Spleen (tissue), 11 donors: ENCODE measurements around the gene SOST. TPM values are rescaled to one million over a fixed set of nuclear protein-coding genes. Genes with fewer than 3 reads are reported as not detected.

Experiments used
- DNase-seq: peaks from one replicate; pipeline ENCODE4 v3.0.0-alpha.2; 2020
- H3K27ac ChIP-seq, 8 donors: fragments of 200-600 bp; sonication (generic) in 7 of 8; 1 replicate in 4 of 8; 2 replicates in 4 of 8; pipeline versions ENCODE4 v1.5.0 to v1.8.0; 2016 to 2021; ENCODE audit warnings: inconsistent platforms in 4 of 8, mild to moderate bottlenecking in 4 of 8, moderate library complexity in 1 of 8
- H3K27me3 ChIP-seq, 7 donors: fragments of 200-600 bp; sonication (generic) in 6 of 7; replicated peaks in 1 of 7; 1 replicate in 4 of 7; 2 replicates in 3 of 7; pipeline versions ENCODE4 v1.5.0 to v1.8.0; 2016 to 2021; ENCODE audit warnings: inconsistent platforms in 3 of 7, mild to moderate bottlenecking in 1 of 7
- H3K36me3 ChIP-seq, 6 donors: fragments of 200-600 bp; sonication (generic) in 5 of 6; 1 replicate in 4 of 6; 2 replicates in 2 of 6; pipeline versions ENCODE4 v1.5.0 to v1.8.0; 2016 to 2021; ENCODE audit warnings: inconsistent platforms in 2 of 6
- H3K4me1 ChIP-seq, 6 donors: fragments of 200-600 bp; sonication (generic) in 5 of 6; 1 replicate in 3 of 6; 2 replicates in 3 of 6; pipeline versions ENCODE4 v1.5.0 to v1.8.0; 2016 to 2021; ENCODE audit warnings: inconsistent platforms in 3 of 6
- H3K4me3 ChIP-seq, 8 donors: fragments of 200-600 bp; sonication (generic) in 7 of 8; 1 replicate in 4 of 8; 2 replicates in 4 of 8; pipeline versions ENCODE4 v1.5.0 to v1.8.0; 2016 to 2021; ENCODE audit warnings: inconsistent platforms in 4 of 8, mild to moderate bottlenecking in 4 of 8, moderate library complexity in 2 of 8
- H3K9me3 ChIP-seq, 8 donors: fragments of 200-600 bp; sonication (generic) in 7 of 8; 1 replicate in 4 of 8; 2 replicates in 4 of 8; pipeline versions ENCODE4 v1.5.0 to v1.8.0; 2016 to 2021; ENCODE audit warnings: inconsistent platforms in 4 of 8
- CTCF ChIP-seq, 11 experiments: fragments of 200-600 bp in 7 of 11; fragments of 450-650 bp in 4 of 11; sonication (generic) in 4 of 11; IDR thresholded peaks in 8 of 11; conservative IDR thresholded peaks in 3 of 11; 1 replicate in 7 of 11; 2 replicates in 4 of 11; pipeline versions ENCODE4 v1.4.0 to v1.8.0; 2016 to 2021; ENCODE audit warnings: antibody characterized with exemption in 11 of 11, inconsistent platforms in 4 of 11, mild to moderate bottlenecking in 1 of 11
- POLR2A ChIP-seq, 3 donors: fragments of 450-650 bp; IDR thresholded peaks; one replicate each; pipeline ENCODE4 v1.5.1; 2017; ENCODE audit warnings: antibody characterized with exemption in 3 of 3, mild to moderate bottlenecking in 1 of 3
- POLR2AphosphoS5 ChIP-seq, 3 donors: sonication (generic); formaldehyde crosslinking; IDR thresholded peaks; one replicate each; pipeline ENCODE4 v1.5.1; 2017; ENCODE audit warnings: antibody characterized with exemption in 3 of 3
- WGBS, 5 donors: extraction: QIAGEN DNeasy Blood & Tissue Kit in 3 of 5; methylation state at CpG; one replicate each; pipeline versions ENCODE4 v1.1.5 to v1.1.7; 2013 to 2018; 5-methylcytosine and 5-hydroxymethylcytosine counted together
- intact Hi-C: fragments of 100-400 bp; cut with DNase I; formaldehyde crosslinking; loops from one replicate; pipeline ENCODE4 v1.15.0; 2023; ENCODE audit warnings: low total_unique reads
- polyA plus RNA-seq, 3 donors: library from polyadenylated mRNA; stranded (reverse); fragments of 200-250 nt; gene quantifications; one replicate each; pipeline ENCODE4 v1.2.1, GENCODE V29; 2013
- total RNA-seq, 7 donors: library from RNA; depleted of rRNA in 3 of 7; stranded (reverse); fragments of >200 nt in 3 of 7; fragmentation: NEBNext Ultra II Directional in 4 of 7; extraction: Animal tissue kit (Norgen Biotek cat#: 25700) in 4 of 7; gene quantifications; one replicate each; pipeline versions ENCODE4 v1.1.0 to v1.2.1, GENCODE V29; 2016 to 2021
- donor health status: healthy with polysubstance abuse.
- donor health status: DM: no; HTN: no; CAD: no; lungs with moderate emphysema.
- donor health status: DM: no; HTN: no; CAD: no.
- donor health status: Bipolar disorder and iron deficiency.
- donor health status: healthy.
- donor health status: DM: no; HTN: no; CAD: no.
- donor health status: DM: yes; HTN: yes; CAD: no.

The SOST gene
- total and polyA plus RNA-seq, 10 donors = 0.04 TPM; not detected in 9

GRCh38 chr17:43770957-43771356 is 12.4 kb upstream of the SOST start:
- H3K36me3 ChIP-seq = peaks cover 0 to 85% (median 49%) of the 10 kb centered on the region in 6 donors
- intact Hi-C loops = no loop called here
- no peak overlapping the region for H3K4me3 ChIP-seq
- H3K27ac ChIP-seq = no peak overlapping the region
- no peak for TF ChIP-seq CTCF (IDR thresholded peaks at IDR 0.05 in 8 of 11, conservative IDR thresholded peaks at IDR 0.05 in 3 of 11)
- TF ChIP-seq POLR2A (IDR thresholded peaks at IDR 0.05) = no peak
- TF ChIP-seq POLR2AphosphoS5 (IDR thresholded peaks at IDR 0.05) = no peak
- peaks cover 0 to 83% (median 50%) of the 10 kb centered on the region in 6 donors for H3K4me1 ChIP-seq
- no peaks in the 10 kb centered on the region for H3K9me3 ChIP-seq
- H3K27me3 ChIP-seq = no peaks in the 10 kb centered on the region
- DNase-seq = no peak
- WGBS, 5 donors = 82 to 100% (median 88%) methylated on average over 2 of the region's 2 CpGs

GRCh38 chr17:43769859-43770258 is 11.3 kb upstream of the SOST start:
- Histone ChIP-seq H3K9me3 (no peaks in the 10 kb centered on the region), H3K4me3 (no peak overlapping the region), H3K27ac (no peak overlapping the region), H3K27me3 (no peaks in the 10 kb centered on the region), H3K4me1 (peaks cover 0 to 81% (median 46%) of the 10 kb centered on the region in 6 donors), H3K36me3 (peaks cover 0 to 74% (median 49%) of the 10 kb centered on the region in 6 donors)
- intact Hi-C loops = loop anchor here (10.0 kb wide), 1 partner anchor 195 kb away; no protein-coding TSS in a partner anchor
- peak; percentile 33 for DNase-seq
- TF ChIP-seq CTCF (IDR thresholded peaks at IDR 0.05 in 8 of 11, conservative IDR thresholded peaks at IDR 0.05 in 3 of 11) = no peak
- TF ChIP-seq POLR2AphosphoS5 (IDR thresholded peaks at IDR 0.05) = peak in 1 of 3 donors; percentile 6
- WGBS, 5 donors = 93 to 96% (median 95%) methylated on average over 11 of the region's 11 CpGs

- TF ChIP-seq CTCF (IDR thresholded peaks at IDR 0.05 in 8 of 11, conservative IDR thresholded peaks at IDR 0.05 in 3 of 11) (no peak), POLR2A (IDR thresholded peaks at IDR 0.05) (no peak), POLR2AphosphoS5 (IDR thresholded peaks at IDR 0.05) (peak in 1 of 3 donors; percentile 53)
- H3K4me1 ChIP-seq = peaks cover 0 to 81% (median 44%) of the 10 kb centered on the region in 6 donors
- peak overlapping the region in 3 of 8 donors; percentile 48 to 62 (median 50) for H3K27ac ChIP-seq
- no peak overlapping the region for H3K4me3 ChIP-seq
- no peaks in the 10 kb centered on the region for H3K27me3 ChIP-seq
- intact Hi-C loops = loop anchor here (10.0 kb wide), 1 partner anchor 195 kb away; no protein-coding TSS in a partner anchor
- peaks cover 0 to 70% (median 45%) of the 10 kb centered on the region in 6 donors for H3K36me3 ChIP-seq
- no peaks in the 10 kb centered on the region for H3K9me3 ChIP-seq
- 68 to 91% (median 81%) methylated on average over 16 of the region's 16 CpGs for WGBS, 5 donors
- peak; percentile 55 for DNase-seq
These were observed 10.8 kb upstream of the SOST start for GRCh38 chr17:43769426-43769825.

GRCh38 chr17:43768943-43769342 is 10.4 kb upstream of the SOST start:
- Histone ChIP-seq H3K9me3 (no peaks in the 10 kb centered on the region), H3K4me3 (no peak overlapping the region), H3K36me3 (peaks cover 0 to 65% (median 41%) of the 10 kb centered on the region in 6 donors), H3K27ac (peak overlapping the region in 4 of 8 donors; percentile 28 to 62 (median 49)), H3K4me1 (peaks cover 0 to 79% (median 42%) of the 10 kb centered on the region in 6 donors), H3K27me3 (no peaks in the 10 kb centered on the region)
- 72 to 94% (median 81%) methylated on average over 7 of the region's 7 CpGs for WGBS, 5 donors
- TF ChIP-seq CTCF (IDR thresholded peaks at IDR 0.05 in 8 of 11, conservative IDR thresholded peaks at IDR 0.05 in 3 of 11) (no peak), POLR2A (IDR thresholded peaks at IDR 0.05) (no peak), POLR2AphosphoS5 (IDR thresholded peaks at IDR 0.05) (no peak)
- DNase-seq = peak; percentile 41
- intact Hi-C loops = loop anchor here (10.0 kb wide), 1 partner anchor 194 kb away; no protein-coding TSS in a partner anchor
